RPMI7951 (cell line): ENCODE results near the gene CDH10. TPM values are rescaled to one million over a fixed set of nuclear protein-coding genes. Genes with fewer than 3 reads are reported as not detected.

Source experiments
- DNase-seq: peaks from one replicate; pipeline ENCODE4 v3.0.0-alpha.2; 2012; ENCODE audit warnings: low read depth
- total RNA-seq: library from RNA; depleted of rRNA; stranded (reverse); fragments of >200 nt; shearing (Covaris generic); gene quantifications from 2 replicates; pipeline ENCODE4 v1.2.3, GENCODE V29; 2014

The CDH10 gene
- total RNA-seq, 1 experiment from 2014 or later = not detected

GRCh38 chr5:24602188-24602587 lies 42.6 kb downstream of the CDH10 start:
- DNase-seq = no peak

- no peak for DNase-seq
Observed at GRCh38 chr5:24598956-24599355, 45.8 kb downstream of the CDH10 start.

GRCh38 chr5:24595329-24595728 lies 49.4 kb downstream of the CDH10 start:
- DNase-seq = no peak

GRCh38 chr5:24591426-24591825 lies 53.4 kb downstream of the CDH10 start:
- no peak for DNase-seq

- DNase-seq = no peak
Observed at GRCh38 chr5:24589566-24589965, 55.2 kb downstream of the CDH10 start.

- DNase-seq = no peak
Observed at GRCh38 chr5:24585751-24586150, 59.0 kb downstream of the CDH10 start.

GRCh38 chr5:24571302-24571701 lies 73.5 kb downstream of the CDH10 start:
- no peak for DNase-seq

- DNase-seq = no peak
Observed at GRCh38 chr5:24566933-24567332, 77.8 kb downstream of the CDH10 start.

- DNase-seq = no peak
Observed at GRCh38 chr5:24555229-24555628, 89.5 kb downstream of the CDH10 start.

GRCh38 chr5:24547132-24547531 lies 97.6 kb downstream of the CDH10 start:
- DNase-seq = no peak

GRCh38 chr5:24539613-24540012 lies 105.2 kb downstream of the CDH10 start:
- DNase-seq = no peak

- no peak for DNase-seq
Observed at GRCh38 chr5:24538346-24538745, 106.4 kb downstream of the CDH10 start.

GRCh38 chr5:24535646-24536045 lies 109.1 kb downstream of the CDH10 start:
- DNase-seq = no peak

GRCh38 chr5:24530906-24531305 lies 113.9 kb downstream of the CDH10 start:
- DNase-seq = no peak

GRCh38 chr5:24525414-24525813 lies 119.4 kb downstream of the CDH10 start:
- no peak for DNase-seq

GRCh38 chr5:24512423-24512822 lies 132.4 kb downstream of the CDH10 start:
- DNase-seq = no peak

GRCh38 chr5:24510523-24510988 lies 134.2 kb downstream of the CDH10 start:
- no peak for DNase-seq

- DNase-seq = no peak
Observed at GRCh38 chr5:24509943-24510342, 134.8 kb downstream of the CDH10 start.

- no peak for DNase-seq
Observed at GRCh38 chr5:24505258-24505657, 139.5 kb downstream of the CDH10 start.

GRCh38 chr5:24497591-24498157 lies 147.1 kb downstream of the CDH10 start:
- DNase-seq = no peak

GRCh38 chr5:24497145-24497544 lies 147.6 kb downstream of the CDH10 start:
- no peak for DNase-seq

GRCh38 chr5:24496268-24496667 lies 148.5 kb downstream of the CDH10 start:
- no peak for DNase-seq

GRCh38 chr5:24492229-24492628 lies 152.5 kb downstream of the CDH10 start:
- DNase-seq = no peak

- DNase-seq = no peak
Observed at GRCh38 chr5:24491490-24491889, 153.3 kb downstream of the CDH10 start.
